Measurements from ENCODE around the gene PAK1IP1. TPM values are rescaled to one million over a fixed set of nuclear protein-coding genes. Genes with fewer than 3 reads are reported as not detected.

PAK1IP1 gene
- polyA plus RNA-seq, 1 of the 3 experiments (the other 2 are of a cell fraction): 16.2 TPM

DNA sequence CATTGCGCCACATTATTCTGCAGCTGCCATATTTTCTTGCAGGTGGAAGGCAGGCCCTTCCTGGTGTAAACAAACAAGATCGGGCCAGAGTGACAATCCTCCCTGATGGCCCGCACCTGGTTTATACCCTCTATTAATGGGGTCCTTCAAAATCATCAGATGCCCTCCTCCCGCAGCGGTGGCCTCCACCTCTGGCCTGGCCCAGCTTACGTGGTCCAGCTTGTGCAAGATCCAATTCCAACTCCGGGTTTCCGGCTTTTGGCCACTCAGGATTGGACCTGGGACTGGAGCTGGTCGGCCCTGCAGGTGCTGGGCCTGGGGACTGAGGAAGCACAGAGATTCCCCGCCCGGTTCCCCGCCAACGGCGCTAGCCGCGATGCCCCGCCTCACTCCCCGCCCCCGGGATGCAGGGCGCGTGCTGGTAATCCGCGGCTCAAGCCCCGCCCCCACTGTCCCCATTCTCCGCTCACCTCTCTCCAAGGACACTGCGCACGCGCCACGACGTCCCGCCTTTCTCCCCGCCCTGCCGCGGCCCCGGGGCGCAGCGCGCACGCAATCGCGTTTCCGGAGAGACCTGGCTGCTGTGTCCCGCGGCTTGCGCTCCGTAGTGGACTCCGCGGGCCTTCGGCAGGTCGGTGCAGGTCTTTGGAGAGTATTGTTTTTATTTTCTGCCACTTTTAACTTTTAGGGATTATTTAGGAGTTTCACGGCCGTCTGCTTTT is 52.6 kb downstream of the PAK1IP1 start, which contains the start of gene TMEM14B:
Gene TMEM14B (plus strand): TSS at position 555 of the 722 bp plus-strand sequence. CDS start 1,441 bp downstream, outside the sequence.
- peak; percentile 99 for DNase-seq
- H3K27me3 ChIP-seq (ENCODE audit: insufficient read depth): no peaks in the 10 kb centered on the region
- ChIA-PET CTCF (interaction anchor here (1.0 to 2.0 kb wide), 4 partner anchors 9 to 25 kb away, joined by 4 to 7 read pairs (median 4); partner anchors contain the start of gene TMEM14C), POLR2A (interaction anchor here (1.4 to 3.9 kb wide), 4 partner anchors 23 to 191 kb away, joined by 5 to 66 read pairs (median 6); partner anchors contain the start of genes C6orf52, PAK1IP1 and TMEM14C)
- H3K4me1 ChIP-seq (ENCODE audit: control insufficient read depth in 1 of 2, insufficient read depth in 2 of 2, low read depth in 1 of 2, low read length in 1 of 2): peaks cover 6 to 20% of the 10 kb centered on the region in 2 experiments; a peak in 3 of 4 replicates
- H3K4me3 ChIP-seq (ENCODE audit: low read depth in 2 of 2, low read length in 1 of 2): peak within 1 kb of the TSS; percentile 91 to 93
- peaks cover 18 to 19% of the 10 kb centered on the region in 2 experiments for H3K36me3 ChIP-seq (replicated peaks in 1 of 2; ENCODE audit: control insufficient read depth in 1 of 2, insufficient read depth in 2 of 2, low read length in 1 of 2)
- H3K9me3 ChIP-seq: no peaks in the 10 kb centered on the region
- no peaks in the 10 kb centered on the region for H3K9me2 ChIP-seq
- peak within 1 kb of the TSS; percentile 86 for H3K9ac ChIP-seq
- H3K4me2 ChIP-seq: peak within 1 kb of the TSS; percentile 95
- H2AFZ ChIP-seq (ENCODE audit: low read depth): peak within 1 kb of the TSS; percentile 97
- WGBS (ENCODE audit: low lambda C conversion rate): 4% methylated on average over 30 of the region's 52 CpGs
- H3F3A ChIP-seq (replicated peaks; ENCODE audit: insufficient read depth): no peaks in the 10 kb centered on the region
- H4K20me1 ChIP-seq (ENCODE audit: insufficient read depth): no peaks in the 10 kb centered on the region
- H3K79me2 ChIP-seq (ENCODE audit: insufficient read depth): peaks cover 44% of the 10 kb centered on the region
- H3K27ac ChIP-seq (ENCODE audit: low read depth in 2 of 2, low read length in 1 of 2): peak within 1 kb of the TSS; percentile 36 to 88; a peak in 3 of 4 replicates
- no peak for TF ChIP-seq EZH2phosphoT487 (IDR thresholded peaks at IDR 0.05; ENCODE audit: borderline replicate concordance, low read depth)
- TF ChIP-seq ELF1 (IDR thresholded peaks at IDR 0.05): no peak
- TF ChIP-seq TAF1 (IDR thresholded peaks at IDR 0.05; ENCODE audit: borderline replicate concordance, low read depth, low read length): peak; percentile 84
- TF ChIP-seq EP300 (IDR thresholded peaks at IDR 0.05; ENCODE audit: borderline replicate concordance in 1 of 2, low read depth in 1 of 2, low read length in 1 of 2): no peak; a peak in 1 of 4 replicates
- TF ChIP-seq, protein P1, sequence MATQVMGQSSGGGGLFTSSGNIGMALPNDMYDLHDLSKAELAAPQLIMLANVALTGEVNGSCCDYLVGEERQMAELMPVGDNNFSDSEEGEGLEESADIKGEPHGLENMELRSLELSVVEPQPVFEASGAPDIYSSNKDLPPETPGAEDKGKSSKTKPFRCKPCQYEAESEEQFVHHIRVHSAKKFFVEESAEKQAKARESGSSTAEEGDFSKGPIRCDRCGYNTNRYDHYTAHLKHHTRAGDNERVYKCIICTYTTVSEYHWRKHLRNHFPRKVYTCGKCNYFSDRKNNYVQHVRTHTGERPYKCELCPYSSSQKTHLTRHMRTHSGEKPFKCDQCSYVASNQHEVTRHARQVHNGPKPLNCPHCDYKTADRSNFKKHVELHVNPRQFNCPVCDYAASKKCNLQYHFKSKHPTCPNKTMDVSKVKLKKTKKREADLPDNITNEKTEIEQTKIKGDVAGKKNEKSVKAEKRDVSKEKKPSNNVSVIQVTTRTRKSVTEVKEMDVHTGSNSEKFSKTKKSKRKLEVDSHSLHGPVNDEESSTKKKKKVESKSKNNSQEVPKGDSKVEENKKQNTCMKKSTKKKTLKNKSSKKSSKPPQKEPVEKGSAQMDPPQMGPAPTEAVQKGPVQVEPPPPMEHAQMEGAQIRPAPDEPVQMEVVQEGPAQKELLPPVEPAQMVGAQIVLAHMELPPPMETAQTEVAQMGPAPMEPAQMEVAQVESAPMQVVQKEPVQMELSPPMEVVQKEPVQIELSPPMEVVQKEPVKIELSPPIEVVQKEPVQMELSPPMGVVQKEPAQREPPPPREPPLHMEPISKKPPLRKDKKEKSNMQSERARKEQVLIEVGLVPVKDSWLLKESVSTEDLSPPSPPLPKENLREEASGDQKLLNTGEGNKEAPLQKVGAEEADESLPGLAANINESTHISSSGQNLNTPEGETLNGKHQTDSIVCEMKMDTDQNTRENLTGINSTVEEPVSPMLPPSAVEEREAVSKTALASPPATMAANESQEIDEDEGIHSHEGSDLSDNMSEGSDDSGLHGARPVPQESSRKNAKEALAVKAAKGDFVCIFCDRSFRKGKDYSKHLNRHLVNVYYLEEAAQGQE (IDR thresholded peaks at IDR 0.05; ENCODE audit: low read depth, low read length): peak; percentile 44; the same call in 1 of the 2 replicates
- peak; percentile 2; the same call in 1 of the 2 replicates for TF ChIP-seq TCF12 (IDR thresholded peaks at IDR 0.05)
- TF ChIP-seq, protein P2, sequence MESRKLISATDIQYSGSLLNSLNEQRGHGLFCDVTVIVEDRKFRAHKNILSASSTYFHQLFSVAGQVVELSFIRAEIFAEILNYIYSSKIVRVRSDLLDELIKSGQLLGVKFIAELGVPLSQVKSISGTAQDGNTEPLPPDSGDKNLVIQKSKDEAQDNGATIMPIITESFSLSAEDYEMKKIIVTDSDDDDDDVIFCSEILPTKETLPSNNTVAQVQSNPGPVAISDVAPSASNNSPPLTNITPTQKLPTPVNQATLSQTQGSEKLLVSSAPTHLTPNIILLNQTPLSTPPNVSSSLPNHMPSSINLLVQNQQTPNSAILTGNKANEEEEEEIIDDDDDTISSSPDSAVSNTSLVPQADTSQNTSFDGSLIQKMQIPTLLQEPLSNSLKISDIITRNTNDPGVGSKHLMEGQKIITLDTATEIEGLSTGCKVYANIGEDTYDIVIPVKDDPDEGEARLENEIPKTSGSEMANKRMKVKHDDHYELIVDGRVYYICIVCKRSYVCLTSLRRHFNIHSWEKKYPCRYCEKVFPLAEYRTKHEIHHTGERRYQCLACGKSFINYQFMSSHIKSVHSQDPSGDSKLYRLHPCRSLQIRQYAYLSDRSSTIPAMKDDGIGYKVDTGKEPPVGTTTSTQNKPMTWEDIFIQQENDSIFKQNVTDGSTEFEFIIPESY (IDR thresholded peaks at IDR 0.05; ENCODE audit: borderline replicate concordance, low read depth): no peak
- TF ChIP-seq, protein P3, sequence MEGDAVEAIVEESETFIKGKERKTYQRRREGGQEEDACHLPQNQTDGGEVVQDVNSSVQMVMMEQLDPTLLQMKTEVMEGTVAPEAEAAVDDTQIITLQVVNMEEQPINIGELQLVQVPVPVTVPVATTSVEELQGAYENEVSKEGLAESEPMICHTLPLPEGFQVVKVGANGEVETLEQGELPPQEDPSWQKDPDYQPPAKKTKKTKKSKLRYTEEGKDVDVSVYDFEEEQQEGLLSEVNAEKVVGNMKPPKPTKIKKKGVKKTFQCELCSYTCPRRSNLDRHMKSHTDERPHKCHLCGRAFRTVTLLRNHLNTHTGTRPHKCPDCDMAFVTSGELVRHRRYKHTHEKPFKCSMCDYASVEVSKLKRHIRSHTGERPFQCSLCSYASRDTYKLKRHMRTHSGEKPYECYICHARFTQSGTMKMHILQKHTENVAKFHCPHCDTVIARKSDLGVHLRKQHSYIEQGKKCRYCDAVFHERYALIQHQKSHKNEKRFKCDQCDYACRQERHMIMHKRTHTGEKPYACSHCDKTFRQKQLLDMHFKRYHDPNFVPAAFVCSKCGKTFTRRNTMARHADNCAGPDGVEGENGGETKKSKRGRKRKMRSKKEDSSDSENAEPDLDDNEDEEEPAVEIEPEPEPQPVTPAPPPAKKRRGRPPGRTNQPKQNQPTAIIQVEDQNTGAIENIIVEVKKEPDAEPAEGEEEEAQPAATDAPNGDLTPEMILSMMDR (IDR thresholded peaks at IDR 0.05): no peak
- TF ChIP-seq FOXJ3 (CRISPR knock-in tag; IDR thresholded peaks at IDR 0.05): no peak
- no peak for TF ChIP-seq SMC3 (IDR thresholded peaks at IDR 0.05; ENCODE audit: low read depth, low read length)
- no peak; the same call in 1 of the 2 replicates for TF ChIP-seq RFX5 (IDR thresholded peaks at IDR 0.05; ENCODE audit: low read length)
- no peak for TF ChIP-seq MEF2A (IDR thresholded peaks at IDR 0.05; ENCODE audit: borderline replicate concordance, low read depth)
- TF ChIP-seq SIN3A (IDR thresholded peaks at IDR 0.05; ENCODE audit: borderline replicate concordance, low read depth, low read length): peak; percentile 66; the same call in 1 of the 2 replicates
- peak; percentile 66 for TF ChIP-seq CHD2 (IDR thresholded peaks at IDR 0.05; ENCODE audit: low read length, partially characterized antibody)
- TF ChIP-seq, protein P4, sequence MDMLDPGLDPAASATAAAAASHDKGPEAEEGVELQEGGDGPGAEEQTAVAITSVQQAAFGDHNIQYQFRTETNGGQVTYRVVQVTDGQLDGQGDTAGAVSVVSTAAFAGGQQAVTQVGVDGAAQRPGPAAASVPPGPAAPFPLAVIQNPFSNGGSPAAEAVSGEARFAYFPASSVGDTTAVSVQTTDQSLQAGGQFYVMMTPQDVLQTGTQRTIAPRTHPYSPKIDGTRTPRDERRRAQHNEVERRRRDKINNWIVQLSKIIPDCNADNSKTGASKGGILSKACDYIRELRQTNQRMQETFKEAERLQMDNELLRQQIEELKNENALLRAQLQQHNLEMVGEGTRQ (IDR thresholded peaks at IDR 0.05; ENCODE audit: borderline replicate concordance, low read depth, low read length): no peak
- no peak for TF ChIP-seq RXRA (IDR thresholded peaks at IDR 0.05; ENCODE audit: borderline replicate concordance, low read depth)
- TF ChIP-seq, protein P5, sequence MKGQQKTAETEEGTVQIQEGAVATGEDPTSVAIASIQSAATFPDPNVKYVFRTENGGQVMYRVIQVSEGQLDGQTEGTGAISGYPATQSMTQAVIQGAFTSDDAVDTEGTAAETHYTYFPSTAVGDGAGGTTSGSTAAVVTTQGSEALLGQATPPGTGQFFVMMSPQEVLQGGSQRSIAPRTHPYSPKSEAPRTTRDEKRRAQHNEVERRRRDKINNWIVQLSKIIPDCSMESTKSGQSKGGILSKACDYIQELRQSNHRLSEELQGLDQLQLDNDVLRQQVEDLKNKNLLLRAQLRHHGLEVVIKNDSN (IDR thresholded peaks at IDR 0.05; ENCODE audit: borderline replicate concordance, low read depth): peak; percentile 8; the same call in 1 of the 2 replicates
- peak; percentile 37; the same call in 1 of the 2 replicates for TF ChIP-seq GATA2 (CRISPR knock-in tag; IDR thresholded peaks at IDR 0.05)
- TF ChIP-seq JUND (IDR thresholded peaks at IDR 0.05): no peak
- TF ChIP-seq, protein P6, sequence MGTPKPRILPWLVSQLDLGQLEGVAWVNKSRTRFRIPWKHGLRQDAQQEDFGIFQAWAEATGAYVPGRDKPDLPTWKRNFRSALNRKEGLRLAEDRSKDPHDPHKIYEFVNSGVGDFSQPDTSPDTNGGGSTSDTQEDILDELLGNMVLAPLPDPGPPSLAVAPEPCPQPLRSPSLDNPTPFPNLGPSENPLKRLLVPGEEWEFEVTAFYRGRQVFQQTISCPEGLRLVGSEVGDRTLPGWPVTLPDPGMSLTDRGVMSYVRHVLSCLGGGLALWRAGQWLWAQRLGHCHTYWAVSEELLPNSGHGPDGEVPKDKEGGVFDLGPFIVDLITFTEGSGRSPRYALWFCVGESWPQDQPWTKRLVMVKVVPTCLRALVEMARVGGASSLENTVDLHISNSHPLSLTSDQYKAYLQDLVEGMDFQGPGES (IDR thresholded peaks at IDR 0.05; ENCODE audit: low read depth, low read length): no peak
- no peak for TF ChIP-seq RCOR1 (IDR thresholded peaks at IDR 0.05; ENCODE audit: low read length)
